HL-60/S4 (cell line): ENCODE results near the gene PBRM1.
"Not testable (repeated sequence)": the region's sequence is repeated elsewhere in the genome, so short reads cannot be mapped to it uniquely, and the experiment has no call there.

Source experiments
- in situ Hi-C: fragments of 300-500 bp; cut with MboI; formaldehyde crosslinking; loops from 2 replicates; pipeline ENCODE4 v1.14.3; 2022; ENCODE audit warnings: low sequenced_read_pairs

The PBRM1 gene

GRCh38 chr3:52537165-52537620, 148.5 kb downstream of the PBRM1 start:
- in situ Hi-C loops = no loop called here

- in situ Hi-C loops = no loop called here
These were observed 149.1 kb downstream of the PBRM1 start, which contains the start of gene UQCC5 for GRCh38 chr3:52536369-52537164. TSS of gene UQCC5 (plus strand) at chr3:52536605. CDS start at chr3:52536756, 151 bp downstream.

GRCh38 chr3:52536112-52536368, 149.7 kb downstream of the PBRM1 start:
- in situ Hi-C loops = no loop called here

- in situ Hi-C loops = no loop called here
These were observed 150.2 kb downstream of the PBRM1 start for GRCh38 chr3:52535411-52536111.

- in situ Hi-C loops = no loop called here
These were observed 151.2 kb downstream of the PBRM1 start for GRCh38 chr3:52534281-52535183.

GRCh38 chr3:52533623-52534280, 152.0 kb downstream of the PBRM1 start, which contains the start of gene NT5DC2:
TSS of gene NT5DC2 (minus strand) at chr3:52533857. CDS start at chr3:52533737, 120 bp downstream.
- in situ Hi-C loops = no loop called here

GRCh38 chr3:52532838-52533622, 152.7 kb downstream of the PBRM1 start:
- in situ Hi-C loops = no loop called here

- in situ Hi-C loops = no loop called here
These were observed 153.2 kb downstream of the PBRM1 start for GRCh38 chr3:52532517-52532837.

- in situ Hi-C loops = no loop called here
These were observed 153.7 kb downstream of the PBRM1 start for GRCh38 chr3:52531860-52532516.

GRCh38 chr3:52530918-52531826, 154.5 kb downstream of the PBRM1 start:
- in situ Hi-C loops = no loop called here

GRCh38 chr3:52529376-52530333, 156.1 kb downstream of the PBRM1 start:
- in situ Hi-C loops = no loop called here

- in situ Hi-C loops = no loop called here
These were observed 156.9 kb downstream of the PBRM1 start for GRCh38 chr3:52528586-52529375.

GRCh38 chr3:52527732-52528585, 157.8 kb downstream of the PBRM1 start:
- in situ Hi-C loops = no loop called here

GRCh38 chr3:52527039-52527731, 158.5 kb downstream of the PBRM1 start:
- in situ Hi-C loops = no loop called here

GRCh38 chr3:52526671-52527038, 159.1 kb downstream of the PBRM1 start:
- in situ Hi-C loops = not testable (repeated sequence)
